GM06990 (cell line): Measurements from ENCODE around the gene LINC01488.

Experiments used
- DNase-seq: peaks from one replicate; pipeline ENCODE4 v3.0.0-alpha.2; 2011; ENCODE audit not compliant: insufficient read length; ENCODE audit errors: extremely low read depth
- H3K27me3 ChIP-seq: replicated peaks from 2 replicates; pipeline ENCODE4 v1.6.0; 2011; ENCODE audit warnings: low read length; ENCODE audit not compliant: control insufficient read depth, insufficient read depth
- H3K36me3 ChIP-seq: 2 replicates; pipeline ENCODE4 v1.5.1; 2011; ENCODE audit warnings: low read length; ENCODE audit not compliant: control insufficient read depth, insufficient read depth
- H3K4me3 ChIP-seq: replicated peaks from 2 replicates; pipeline ENCODE4 v1.5.1; 2011; ENCODE audit warnings: low read depth, mild to moderate bottlenecking, control low read depth, low read length
- CTCF ChIP-seq: IDR thresholded peaks from 2 replicates; pipeline ENCODE4 v1.5.1; 2011; ENCODE audit warnings: low read length, control low read depth, mild to moderate bottlenecking, inconsistent platforms; ENCODE audit not compliant: insufficient read depth, poor library complexity, severe bottlenecking

LINC01488 gene

GRCh38 chr11:69443968-69444364 is 37.5 kb upstream of the LINC01488 start:
- Histone ChIP-seq H3K4me3 (no peak overlapping the region), H3K27me3 (no peaks in the 10 kb centered on the region; the same call in 1 of the 2 replicates), H3K36me3 (no peaks in the 10 kb centered on the region)
- DNase-seq, result no peak
- no peak for TF ChIP-seq CTCF

GRCh38 chr11:69444381-69445130 is 36.9 kb upstream of the LINC01488 start:
- no peak overlapping the region for H3K4me3 ChIP-seq
- no peaks in the 10 kb centered on the region; the same call in 1 of the 2 replicates for H3K27me3 ChIP-seq
- no peaks in the 10 kb centered on the region for H3K36me3 ChIP-seq
- TF ChIP-seq CTCF, result no peak
- DNase-seq, result no peak

GRCh38 chr11:69445131-69445470 is 36.4 kb upstream of the LINC01488 start:
- Histone ChIP-seq H3K36me3 (no peaks in the 10 kb centered on the region), H3K27me3 (no peaks in the 10 kb centered on the region; the same call in 1 of the 2 replicates), H3K4me3 (no peak overlapping the region)
- no peak for TF ChIP-seq CTCF
- DNase-seq, result no peak

- Histone ChIP-seq H3K4me3 (no peak overlapping the region), H3K36me3 (no peaks in the 10 kb centered on the region), H3K27me3 (no peaks in the 10 kb centered on the region; the same call in 1 of the 2 replicates)
- DNase-seq, result no peak
- no peak for TF ChIP-seq CTCF
Observed at GRCh38 chr11:69446108-69446507, 35.4 kb upstream of the LINC01488 start.

GRCh38 chr11:69447786-69448185 is 33.7 kb upstream of the LINC01488 start:
- no peak for DNase-seq
- no peak overlapping the region for H3K4me3 ChIP-seq
- TF ChIP-seq CTCF, result no peak
- no peaks in the 10 kb centered on the region; the same call in 1 of the 2 replicates for H3K27me3 ChIP-seq
- H3K36me3 ChIP-seq, result no peaks in the 10 kb centered on the region
